ENCODE measurements around the gene HOXD13.

Gene HOXD13

GRCh38 chr2:176106581-176107539, 14.3 kb downstream of the HOXD13 start, which contains the start of gene HOXD11:
Gene HOXD11 (plus strand): TSS chr2:176107280. CDS start chr2:176107356, 76 bp downstream.
- peak; percentile 78 for DNase-seq

DNA sequence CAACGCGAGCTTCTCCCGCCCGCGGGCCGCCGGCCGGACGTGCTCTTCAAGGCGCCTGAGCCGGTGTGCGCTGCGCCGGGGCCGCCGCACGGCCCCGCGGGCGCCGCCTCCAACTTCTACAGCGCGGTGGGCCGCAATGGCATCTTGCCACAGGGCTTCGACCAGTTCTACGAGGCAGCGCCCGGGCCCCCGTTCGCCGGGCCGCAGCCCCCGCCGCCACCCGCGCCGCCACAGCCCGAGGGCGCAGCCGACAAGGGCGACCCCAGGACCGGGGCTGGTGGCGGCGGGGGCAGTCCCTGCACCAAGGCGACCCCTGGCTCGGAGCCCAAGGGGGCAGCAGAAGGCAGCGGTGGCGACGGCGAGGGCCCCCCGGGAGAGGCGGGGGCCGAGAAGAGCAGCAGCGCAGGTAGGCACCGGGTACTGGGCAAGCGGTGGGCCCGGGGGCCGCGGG, 15.2 kb downstream of the HOXD13 start:
- no peak for DNase-seq

DNA sequence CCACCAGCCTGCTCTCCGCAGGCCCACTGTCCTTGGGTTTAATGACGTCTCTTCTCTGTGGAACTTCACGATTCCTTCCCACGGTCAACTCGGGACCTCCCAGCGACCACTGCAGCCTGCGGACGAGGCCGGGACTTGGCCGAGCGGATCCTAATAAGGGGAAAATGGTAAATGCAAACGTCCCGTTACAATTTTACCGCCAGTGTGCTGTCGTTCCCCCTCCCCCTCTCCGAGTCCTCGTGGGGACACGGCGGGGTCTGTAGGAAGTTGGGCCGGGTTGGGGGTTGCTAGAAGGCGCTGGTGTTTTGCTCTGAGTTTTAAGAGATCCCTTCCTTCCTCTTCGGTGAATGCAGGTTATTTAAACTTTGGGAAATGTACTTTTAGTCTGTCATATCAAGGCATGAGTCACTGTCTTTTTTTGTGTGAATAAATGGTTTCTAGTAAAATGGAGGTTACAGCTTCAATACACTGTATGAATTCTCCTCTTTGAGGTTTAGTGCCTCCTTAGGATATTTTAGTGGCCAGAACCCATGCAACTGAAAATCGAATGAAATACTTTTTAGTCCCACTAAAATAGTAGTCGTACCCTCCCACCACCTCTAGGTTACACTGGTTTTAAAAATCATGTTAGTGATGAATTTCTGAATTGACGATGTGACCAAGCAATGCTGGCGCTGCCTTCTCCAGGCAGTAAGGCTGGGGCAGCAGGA, 16.8 kb downstream of the HOXD13 start:
- peak; percentile 35 for DNase-seq

DNA sequence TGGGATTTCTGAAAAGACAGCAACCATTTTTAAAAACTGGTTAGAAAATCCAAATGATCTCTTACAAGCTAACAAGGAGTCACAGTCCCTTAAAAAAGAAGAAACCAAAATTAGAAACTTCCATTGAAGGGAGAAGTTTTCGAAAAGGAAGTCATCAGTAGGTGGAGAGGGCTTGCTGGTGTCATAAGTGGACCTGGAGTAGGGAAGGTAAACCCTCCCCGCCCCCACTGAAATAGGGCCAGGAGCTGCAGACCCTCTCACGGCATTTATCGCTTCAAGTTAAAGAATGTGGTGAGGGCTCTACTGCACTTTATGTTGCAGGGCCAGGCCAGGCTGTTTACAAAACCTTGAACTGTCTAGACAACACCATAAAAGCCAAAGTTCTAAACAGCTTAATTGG, 17.4 kb downstream of the HOXD13 start:
- DNase-seq = no peak

DNA sequence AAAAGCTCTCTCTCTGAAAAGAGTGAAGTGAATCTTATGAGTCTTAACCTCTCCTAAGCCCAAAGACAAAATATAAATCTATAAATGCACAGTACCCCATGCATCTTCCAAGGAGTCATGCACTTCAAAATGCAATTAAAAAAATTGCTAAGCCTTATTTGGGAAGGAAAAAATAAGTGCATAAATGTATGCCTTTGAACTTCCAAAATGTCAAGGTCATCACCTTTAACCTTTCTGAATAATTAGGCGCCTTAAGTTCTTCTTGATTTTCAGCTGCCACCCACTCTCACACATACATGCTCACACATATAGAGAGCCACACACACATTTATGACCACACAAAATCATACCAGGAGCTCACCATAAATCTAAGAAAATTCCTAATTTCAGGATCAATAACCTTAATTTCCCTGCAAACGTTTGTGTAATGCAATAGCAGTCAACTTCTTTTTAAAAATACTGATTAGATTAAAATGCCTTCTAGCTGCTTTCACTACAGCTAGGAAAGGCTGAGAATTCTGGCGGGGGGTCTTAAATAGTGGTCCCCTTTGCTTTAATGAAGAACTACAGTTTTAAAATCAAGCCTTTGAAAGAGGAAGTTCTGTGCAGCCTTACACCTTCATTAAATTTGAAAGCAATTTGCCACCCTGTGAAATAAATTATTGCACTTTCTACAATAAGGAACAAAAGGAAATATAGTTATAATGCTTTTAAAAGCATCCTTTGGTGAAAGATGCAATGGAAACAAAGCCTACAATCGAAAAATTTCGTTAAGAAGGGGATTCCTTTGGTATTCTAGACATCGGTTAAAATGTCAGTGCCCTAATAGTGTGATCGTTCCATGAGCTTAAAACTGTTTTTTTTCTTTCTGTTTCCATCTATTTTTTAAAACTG, 18.1 kb downstream of the HOXD13 start:
- peak; percentile 37 for DNase-seq

DNA sequence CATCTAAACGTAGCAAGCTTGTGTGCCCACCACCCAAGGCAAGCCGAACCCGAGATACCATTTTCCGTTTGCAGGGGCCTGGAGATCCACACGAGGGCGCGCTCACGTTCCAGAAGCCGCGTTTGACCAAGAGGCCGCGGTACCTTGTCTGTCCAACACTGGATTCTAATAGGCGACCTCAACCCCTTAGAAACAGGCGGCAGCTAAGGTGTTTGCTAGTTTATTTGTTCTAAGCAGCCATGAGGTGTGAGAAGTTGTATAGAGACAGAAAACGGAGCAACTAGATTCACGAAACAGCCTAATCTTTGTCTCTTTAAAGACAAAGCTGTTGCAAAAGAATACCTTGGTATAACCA, 18.8 kb downstream of the HOXD13 start:
- peak; percentile 96 for DNase-seq

- peak; percentile 24 for DNase-seq
These were observed 19.4 kb downstream of the HOXD13 start for GRCh38 chr2:176111846-176112374.

GRCh38 chr2:176112375-176113302, 20.1 kb downstream of the HOXD13 start:
- peak; percentile 31 for DNase-seq

DNA sequence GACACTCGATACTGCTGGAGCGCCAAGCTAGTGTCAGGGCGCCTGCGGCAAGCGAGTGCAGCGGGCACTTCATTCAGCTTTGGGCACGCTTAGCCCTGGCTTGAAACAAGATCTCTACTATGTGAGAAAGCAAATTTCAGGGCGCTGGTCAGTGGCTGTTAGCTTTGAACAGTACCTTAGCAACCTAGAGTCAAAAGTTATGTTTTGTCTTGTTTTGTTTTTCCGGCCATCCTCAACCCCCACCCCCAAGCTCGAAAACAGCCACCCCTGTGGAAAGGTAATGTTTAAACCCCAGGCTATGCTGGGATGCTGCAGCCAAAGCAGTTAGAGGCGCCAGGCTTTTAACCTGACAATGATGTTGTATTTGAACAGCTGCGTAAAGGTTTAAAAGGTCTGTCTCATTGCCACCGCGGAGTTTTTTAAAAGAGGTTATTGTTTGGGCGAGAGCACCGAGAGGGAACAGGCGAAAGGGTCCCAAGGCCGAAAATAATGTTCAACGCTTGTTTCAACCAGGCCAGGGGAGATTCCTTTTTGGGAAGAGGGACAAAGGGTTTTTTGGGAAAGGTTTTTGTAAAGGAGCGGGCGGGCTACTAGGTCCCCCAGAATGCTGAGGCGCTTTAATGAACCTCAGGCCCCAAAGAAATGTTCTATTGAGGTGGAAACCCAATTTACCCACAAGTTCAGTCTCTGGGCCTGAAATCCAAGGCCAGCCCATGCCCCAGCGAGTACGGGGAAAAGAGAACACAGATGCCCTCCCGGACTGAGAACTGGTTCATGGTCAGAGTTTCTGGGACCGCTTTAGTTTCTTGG, 21.8 kb downstream of the HOXD13 start:
- peak; percentile 95 for DNase-seq

DNA sequence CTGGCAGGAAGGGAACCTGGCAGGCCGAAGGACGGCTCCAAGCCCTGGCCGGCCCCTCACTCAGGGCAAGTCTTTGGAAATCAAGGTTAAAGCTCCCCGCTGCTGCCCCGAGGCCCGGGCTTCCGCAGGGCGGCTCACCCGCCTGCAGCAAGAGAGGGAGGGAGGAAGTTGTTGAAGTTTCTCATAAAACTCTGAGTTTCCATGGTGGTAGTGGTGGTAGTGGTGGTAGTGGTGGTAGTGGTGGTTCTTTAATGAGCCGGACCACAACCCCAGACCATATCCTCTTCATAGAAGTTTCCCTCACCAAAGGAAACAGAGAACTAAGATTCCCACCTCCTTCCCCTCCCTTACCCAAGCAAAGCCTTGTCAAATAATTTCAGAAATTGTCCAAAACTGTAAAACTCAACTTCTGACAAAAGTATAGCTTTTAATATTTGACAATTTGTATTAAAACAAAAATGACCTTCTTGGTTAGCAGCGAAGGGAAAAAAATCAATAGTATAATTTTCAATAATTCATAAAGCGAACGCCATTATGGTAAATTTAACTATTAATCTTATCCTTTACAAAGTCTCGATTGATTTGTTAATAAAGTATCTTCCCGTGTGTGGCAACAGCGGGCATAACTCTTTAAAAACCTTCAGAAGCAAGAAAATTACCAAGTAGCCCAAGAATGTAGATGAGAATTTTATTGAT, 22.6 kb downstream of the HOXD13 start:
- no peak for DNase-seq

- no peak for DNase-seq
These were observed 23.6 kb downstream of the HOXD13 start, which contains the start of gene HOXD10 for GRCh38 chr2:176115883-176116813. Gene HOXD10 (plus strand): TSS chr2:176116778. CDS start chr2:176116834, 56 bp downstream.

- no peak for DNase-seq
These were observed 24.8 kb downstream of the HOXD13 start for GRCh38 chr2:176117162-176117822.

DNA sequence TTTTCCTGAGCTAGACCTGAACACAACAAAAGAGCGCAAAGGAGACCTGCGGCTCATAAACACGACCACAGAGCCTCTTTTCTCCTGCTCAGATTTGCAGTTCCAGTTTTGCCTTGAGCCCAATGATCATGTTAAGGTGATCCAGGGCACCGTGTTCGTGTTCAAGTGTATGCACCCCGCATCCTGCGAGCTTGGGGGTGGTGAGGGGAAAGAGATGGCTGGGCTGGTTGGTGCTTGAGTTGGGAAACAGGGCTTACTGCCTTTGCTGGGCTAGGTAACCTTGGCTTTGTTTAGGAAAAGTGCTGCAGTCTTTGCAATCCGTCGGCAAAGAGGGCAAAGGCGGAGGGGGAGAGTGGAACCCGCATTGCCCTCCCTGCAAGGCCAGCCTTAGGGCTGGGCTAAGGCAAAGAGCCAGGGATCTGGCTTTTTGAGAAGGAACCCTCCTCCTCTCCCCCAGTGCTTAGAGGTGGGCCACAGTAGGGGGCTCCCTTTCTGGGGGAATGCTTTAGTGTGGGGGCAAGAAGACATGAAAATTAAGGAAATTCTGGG, 25.4 kb downstream of the HOXD13 start:
- DNase-seq = no peak

GRCh38 chr2:176118601-176119339, 26.2 kb downstream of the HOXD13 start:
- peak; percentile 15 for DNase-seq

GRCh38 chr2:176120364-176121189, 28.1 kb downstream of the HOXD13 start:
- DNase-seq = no peak
